Stimulated activated CD8-positive, alpha-beta memory T cell treated with anti-CD3 and anti-CD28 coated beads, Interleukin-12 subunit alpha, Interleukin-12 subunit beta, amount 100 ng/mL, for 4 hours (primary cell): ENCODE data around the gene NOS1AP.

ENCODE experiments used
- DNase-seq: peaks from one replicate; pipeline ENCODE4 v3.0.0-alpha.2; 2020; ENCODE audit warnings: low read depth

Gene NOS1AP

DNA sequence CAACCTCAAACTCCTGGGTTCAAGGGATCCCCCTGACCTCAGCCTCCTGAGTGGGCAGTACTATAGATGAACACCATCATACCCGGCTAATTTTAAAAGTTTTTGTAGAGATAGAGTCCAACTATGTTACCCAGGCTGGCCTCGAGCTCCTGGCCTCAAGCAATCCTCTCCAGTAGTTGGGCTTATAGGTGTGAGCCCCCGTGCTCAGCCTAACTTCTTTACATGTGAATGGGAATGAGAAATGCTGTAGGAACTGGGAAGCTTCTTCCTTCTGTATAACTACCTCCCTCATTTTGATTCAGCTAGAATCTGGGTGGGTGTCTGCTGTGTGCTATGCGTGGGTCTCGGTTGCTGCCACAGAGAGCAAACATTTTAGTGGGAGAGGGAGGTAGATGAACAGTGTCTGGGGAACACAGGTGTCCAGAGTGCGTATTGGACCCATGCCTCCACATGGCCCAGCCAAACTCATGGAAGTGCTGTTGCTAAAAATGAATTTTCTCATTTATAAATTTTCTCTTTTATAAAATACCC, 150.6 kb downstream of the NOS1AP start:
- DNase-seq: no peak

- DNase-seq: no peak
These were observed 152.5 kb downstream of the NOS1AP start for GRCh38 chr1:162222014-162222413.

DNA sequence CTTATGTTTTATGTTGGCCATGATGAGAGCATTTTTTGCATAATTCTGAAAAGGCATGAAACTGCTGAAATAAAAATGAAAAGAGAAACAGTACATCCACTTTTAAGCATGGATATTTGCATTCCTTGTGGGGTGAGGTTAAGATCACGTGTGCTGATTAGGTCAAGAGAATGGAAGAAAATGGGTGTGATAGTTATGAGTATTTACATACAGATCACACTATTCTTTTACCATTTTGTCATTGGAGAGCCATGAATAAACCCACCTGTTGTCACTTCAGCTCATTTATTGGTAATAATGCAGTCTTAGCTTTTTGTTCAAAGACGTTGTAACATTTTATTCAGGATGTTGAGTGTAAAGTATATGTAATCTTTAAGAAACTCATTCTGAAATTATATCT, 153.2 kb downstream of the NOS1AP start:
- DNase-seq: no peak

GRCh38 chr1:162223488-162223887, 154.0 kb downstream of the NOS1AP start:
- no peak for DNase-seq

DNA sequence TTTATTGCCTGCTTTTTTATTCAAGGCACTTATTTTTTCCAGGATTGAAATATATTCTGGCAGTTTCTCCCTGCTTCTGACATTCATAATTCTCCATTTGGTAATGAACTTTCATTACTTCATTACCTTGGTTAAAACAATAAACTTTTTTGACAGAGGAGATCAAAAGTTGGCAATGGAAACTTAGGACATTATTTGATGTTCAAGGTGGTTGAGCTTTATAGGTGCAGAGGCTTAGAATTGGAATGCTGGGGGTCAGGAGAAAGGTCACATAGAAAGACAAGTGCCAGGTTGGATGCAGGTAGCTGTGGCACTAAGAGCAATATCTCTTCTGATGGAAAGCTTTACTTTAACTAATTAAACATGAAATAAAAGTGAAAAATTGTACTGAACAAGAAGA, 154.8 kb downstream of the NOS1AP start:
- no peak for DNase-seq

- no peak for DNase-seq
These were observed 159.1 kb downstream of the NOS1AP start for GRCh38 chr1:162228586-162228985.

DNA sequence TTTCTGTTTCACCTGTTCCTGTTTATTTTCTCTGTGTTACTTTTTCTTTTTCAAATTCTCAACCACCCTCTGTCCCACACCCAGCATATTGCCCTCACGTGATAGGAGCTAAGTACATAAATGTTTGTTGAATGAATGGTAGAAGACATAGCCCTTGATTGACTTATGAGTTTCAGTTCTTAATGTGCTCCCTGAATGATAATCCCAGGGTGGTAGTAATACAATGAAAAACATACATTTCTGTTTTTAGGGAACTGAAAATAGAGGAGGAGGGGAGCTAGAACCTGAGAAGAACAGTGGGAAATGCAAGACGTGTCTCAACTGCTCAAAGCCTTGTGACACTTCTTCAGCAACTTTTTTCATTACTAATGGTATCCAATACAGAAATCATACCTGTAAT, 160.1 kb downstream of the NOS1AP start:
- no peak for DNase-seq

- DNase-seq: no peak
These were observed 160.6 kb downstream of the NOS1AP start for GRCh38 chr1:162230096-162230495.

GRCh38 chr1:162230517-162230916, 161.0 kb downstream of the NOS1AP start:
- no peak for DNase-seq

- DNase-seq: no peak
These were observed 162.7 kb downstream of the NOS1AP start for GRCh38 chr1:162232034-162232711.

GRCh38 chr1:162233066-162233465, 163.6 kb downstream of the NOS1AP start:
- no peak for DNase-seq

GRCh38 chr1:162233937-162234336, 164.4 kb downstream of the NOS1AP start:
- no peak for DNase-seq

- no peak for DNase-seq
These were observed 165.1 kb downstream of the NOS1AP start for GRCh38 chr1:162234571-162234970.

GRCh38 chr1:162235241-162235800, 165.8 kb downstream of the NOS1AP start:
- no peak for DNase-seq

DNA sequence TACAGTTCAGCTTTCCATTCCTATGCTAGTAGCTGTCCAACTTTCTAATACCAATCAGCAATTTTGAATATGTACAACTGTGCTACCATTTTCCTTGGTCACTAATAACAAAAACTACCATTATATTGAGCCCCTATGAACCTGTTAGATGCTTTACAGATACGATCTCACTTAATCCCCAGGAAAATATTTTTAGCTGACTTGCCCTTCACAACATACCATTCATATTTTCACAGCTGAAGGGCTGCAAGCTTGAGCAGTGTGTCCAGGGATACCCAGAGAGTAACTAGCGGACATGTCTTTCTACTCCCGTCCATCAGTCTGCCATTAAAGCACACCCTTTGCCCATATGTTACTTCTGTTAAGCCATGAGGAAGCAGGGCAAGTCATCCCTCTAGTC, 166.7 kb downstream of the NOS1AP start:
- no peak for DNase-seq

DNA sequence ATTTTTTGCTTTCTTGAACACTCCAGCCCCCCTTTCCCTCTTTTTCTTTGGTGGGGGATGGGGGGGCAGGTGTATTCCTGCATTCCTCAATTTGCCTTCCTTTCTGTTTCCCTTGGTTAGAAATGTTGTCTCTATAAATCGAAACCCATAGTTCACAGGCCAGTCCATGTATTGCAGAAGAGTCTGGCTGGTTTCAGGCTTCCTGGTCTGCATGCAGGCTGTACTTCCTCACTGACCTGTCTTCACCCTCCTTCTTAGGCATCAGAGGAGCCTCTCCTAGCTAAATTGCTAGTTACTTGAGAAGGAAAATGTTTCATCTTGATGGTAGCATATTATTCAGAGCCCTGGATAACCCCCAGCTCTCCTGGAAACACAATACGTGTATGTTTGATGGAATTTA, 167.1 kb downstream of the NOS1AP start:
- no peak for DNase-seq

GRCh38 chr1:162240577-162240976, 171.1 kb downstream of the NOS1AP start:
- DNase-seq: no peak

DNA sequence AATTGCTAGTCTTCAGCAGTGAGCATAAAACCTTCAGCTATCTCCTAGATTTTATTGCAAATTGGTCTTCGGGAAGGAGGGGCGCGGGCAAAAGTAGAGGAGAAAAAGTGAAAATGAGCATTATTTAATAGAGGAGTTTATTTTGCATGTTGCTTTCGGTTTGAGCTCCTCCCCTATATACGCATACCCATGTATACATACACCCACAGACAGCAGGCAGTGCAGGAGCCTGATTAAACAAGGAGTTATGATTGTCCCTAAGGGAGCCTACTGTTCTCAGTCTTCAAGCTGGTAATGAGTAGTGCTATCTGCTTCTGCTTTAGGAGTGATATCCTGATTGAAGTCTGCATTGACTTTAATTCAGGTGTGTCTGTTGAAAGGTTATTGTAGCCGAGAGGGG, 173.3 kb downstream of the NOS1AP start:
- no peak for DNase-seq

DNA sequence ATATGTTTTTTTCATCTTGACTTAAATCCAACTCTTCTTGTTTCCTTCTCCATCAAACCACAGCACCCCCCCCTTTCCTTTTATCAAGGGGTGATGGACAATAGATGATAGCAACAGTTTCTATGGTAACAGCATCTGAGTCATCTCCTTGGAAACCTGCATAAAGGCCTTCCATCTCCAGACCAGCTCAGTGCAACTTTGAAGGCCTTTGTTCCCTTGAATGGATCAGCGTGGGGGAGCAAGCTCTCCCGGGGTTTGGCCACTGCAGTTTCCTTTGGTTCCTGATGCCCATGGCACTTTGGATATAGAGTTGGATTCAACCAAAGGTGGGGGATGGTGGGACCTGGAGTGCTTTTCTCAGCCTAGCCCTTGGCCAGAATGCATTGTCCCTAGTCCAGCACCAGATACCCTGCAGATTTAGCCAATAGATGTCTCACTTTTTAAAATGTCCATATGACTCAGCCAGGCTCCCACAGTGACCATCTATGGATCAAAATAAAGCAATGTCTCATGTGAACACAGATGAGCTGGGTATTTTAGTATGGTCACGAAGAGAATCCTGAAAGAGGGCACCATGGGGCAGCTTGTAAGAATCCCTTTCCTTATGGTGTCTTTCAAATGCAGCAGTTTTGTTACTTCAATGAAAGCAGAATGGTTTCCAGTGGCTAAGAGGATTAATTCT, 179.5 kb downstream of the NOS1AP start:
- no peak for DNase-seq

- DNase-seq: no peak
These were observed 180.7 kb downstream of the NOS1AP start for GRCh38 chr1:162250004-162250730.

GRCh38 chr1:162251102-162251501, 181.6 kb downstream of the NOS1AP start:
- DNase-seq: no peak

DNA sequence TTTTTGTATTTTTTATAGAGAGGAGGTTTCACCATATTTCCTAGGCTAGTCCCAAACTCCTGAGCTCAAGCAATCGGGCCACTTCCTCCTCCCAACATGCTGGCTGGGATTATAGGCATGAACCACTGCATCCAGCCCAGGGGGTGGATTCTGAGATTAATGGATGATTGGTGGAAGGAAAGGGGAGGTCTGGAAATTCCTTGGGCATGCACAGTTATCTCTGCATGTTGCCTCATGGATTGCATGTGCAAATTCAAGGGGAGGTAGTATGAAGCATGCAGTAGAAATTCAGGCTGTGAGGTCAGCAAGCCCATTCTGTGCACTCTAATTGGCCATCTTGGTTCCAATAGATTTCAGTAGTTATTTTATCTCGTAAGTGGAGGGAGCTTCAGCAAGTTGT, 182.7 kb downstream of the NOS1AP start:
- no peak for DNase-seq

DNA sequence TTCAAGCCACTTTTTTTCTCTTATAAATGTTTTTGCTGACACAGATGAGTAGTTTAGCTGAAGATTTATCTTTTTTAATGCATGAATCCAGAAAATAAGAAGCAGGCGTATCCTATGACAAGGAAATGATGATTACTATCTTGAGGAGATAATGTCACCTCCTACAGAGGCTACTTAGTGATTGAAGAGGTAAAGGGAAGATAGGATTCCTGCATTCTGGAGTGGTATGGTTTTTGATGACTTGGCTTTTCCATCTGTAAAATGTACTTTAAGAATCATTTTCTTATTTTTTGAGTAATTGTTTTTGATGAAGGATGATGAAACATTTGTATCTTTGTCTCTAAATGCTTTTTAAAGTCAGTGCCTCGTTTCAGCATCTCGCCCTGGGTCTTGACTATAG, 184.3 kb downstream of the NOS1AP start:
- no peak for DNase-seq
